ENCODE data around the gene ACKR3. TPM values are rescaled to one million over a fixed set of nuclear protein-coding genes. Genes with fewer than 3 reads are reported as not detected.

Gene ACKR3
- total RNA-seq, 1 donor from 2014 or later = 55.5 TPM

DNA sequence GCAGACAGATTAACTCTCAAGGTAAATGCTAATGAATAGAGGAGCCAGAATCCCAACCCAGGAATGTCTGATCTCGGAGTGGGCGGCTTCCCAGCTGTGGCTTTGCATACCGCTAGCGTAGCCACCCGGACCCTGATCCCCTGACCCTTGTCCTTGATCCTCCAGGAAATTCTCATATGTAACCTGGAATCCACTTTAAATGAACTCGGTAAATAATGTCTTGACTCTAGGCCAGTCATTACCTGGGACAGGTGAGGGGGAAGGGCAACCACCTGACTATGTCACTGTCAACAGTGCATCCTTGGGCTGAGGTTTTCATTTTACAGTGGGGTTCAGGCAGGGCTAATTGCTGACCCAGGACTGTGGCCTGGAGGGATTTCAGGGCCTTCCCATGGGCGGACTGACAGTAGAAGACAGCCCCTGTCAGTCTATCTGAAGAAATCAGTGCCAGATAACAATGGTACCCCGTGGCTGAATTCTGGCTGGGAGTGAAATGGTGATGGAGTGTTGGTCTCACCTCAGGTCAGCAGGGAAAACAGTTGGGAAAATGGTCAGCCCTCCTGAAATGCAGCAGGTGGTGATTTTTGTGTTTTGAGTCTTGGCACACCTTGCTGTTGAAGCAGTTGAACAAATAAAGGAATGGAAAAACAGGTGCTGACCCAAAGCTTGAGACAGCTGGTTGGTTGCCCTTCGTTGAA lies 9.6 kb downstream of the ACKR3 start:
- Histone ChIP-seq H3K27me3 (no peaks in the 10 kb centered on the region), H3K9me3 (no peaks in the 10 kb centered on the region), H3K36me3 (peaks cover 0 to 14% of the 10 kb centered on the region in 2 donors), H3K4me3 (no peak overlapping the region), H3K27ac (no peak overlapping the region), H3K4me1 (peaks cover 44% of the 10 kb centered on the region)
- no peak for DNase-seq (ENCODE audit: extremely low spot score in 2 of 2)
- TF ChIP-seq POLR2A (IDR thresholded peaks at IDR 0.05) (no peak), POLR2AphosphoS5 (IDR thresholded peaks at IDR 0.05; ENCODE audit: insufficient read depth in 1 of 2, low read depth in 1 of 2) (no peak)
- TF ChIP-seq, protein P1, sequence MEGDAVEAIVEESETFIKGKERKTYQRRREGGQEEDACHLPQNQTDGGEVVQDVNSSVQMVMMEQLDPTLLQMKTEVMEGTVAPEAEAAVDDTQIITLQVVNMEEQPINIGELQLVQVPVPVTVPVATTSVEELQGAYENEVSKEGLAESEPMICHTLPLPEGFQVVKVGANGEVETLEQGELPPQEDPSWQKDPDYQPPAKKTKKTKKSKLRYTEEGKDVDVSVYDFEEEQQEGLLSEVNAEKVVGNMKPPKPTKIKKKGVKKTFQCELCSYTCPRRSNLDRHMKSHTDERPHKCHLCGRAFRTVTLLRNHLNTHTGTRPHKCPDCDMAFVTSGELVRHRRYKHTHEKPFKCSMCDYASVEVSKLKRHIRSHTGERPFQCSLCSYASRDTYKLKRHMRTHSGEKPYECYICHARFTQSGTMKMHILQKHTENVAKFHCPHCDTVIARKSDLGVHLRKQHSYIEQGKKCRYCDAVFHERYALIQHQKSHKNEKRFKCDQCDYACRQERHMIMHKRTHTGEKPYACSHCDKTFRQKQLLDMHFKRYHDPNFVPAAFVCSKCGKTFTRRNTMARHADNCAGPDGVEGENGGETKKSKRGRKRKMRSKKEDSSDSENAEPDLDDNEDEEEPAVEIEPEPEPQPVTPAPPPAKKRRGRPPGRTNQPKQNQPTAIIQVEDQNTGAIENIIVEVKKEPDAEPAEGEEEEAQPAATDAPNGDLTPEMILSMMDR (IDR thresholded peaks at IDR 0.05) = no peak
- intact Hi-C loops (cut with DNase I) = loop anchor here (10.0 kb wide), 1 partner anchor 156 kb away; no protein-coding TSS in a partner anchor

DNA sequence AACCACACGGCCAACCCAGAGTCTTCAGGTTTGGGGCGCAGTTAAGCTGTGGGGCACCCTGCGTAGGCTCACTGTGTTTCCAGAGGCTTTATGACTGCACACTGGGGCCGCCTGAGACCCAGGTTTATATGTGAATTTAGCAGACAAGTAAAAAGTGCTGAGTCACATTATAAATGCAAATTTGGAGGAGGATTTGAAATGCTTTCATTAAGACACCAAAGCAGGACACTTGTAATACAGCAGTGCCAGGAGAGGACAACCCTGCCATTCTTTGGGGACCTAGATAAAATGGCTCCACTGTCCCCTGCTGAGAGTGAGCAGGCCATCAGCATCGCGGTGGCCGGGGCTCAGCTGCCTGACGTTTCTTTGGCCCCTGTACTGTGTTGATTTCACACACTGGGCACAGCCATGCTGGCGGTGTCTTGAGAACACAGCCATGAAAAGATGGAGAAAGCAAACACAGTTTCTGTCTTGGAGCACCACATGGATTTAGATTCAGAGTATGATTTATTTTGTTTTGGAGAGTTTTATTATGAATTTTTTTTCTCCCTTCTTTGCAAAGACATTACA lies 10.2 kb downstream of the ACKR3 start:
- no peak overlapping the region for H3K4me3 ChIP-seq
- no peaks in the 10 kb centered on the region for H3K27me3 ChIP-seq
- peaks cover 0 to 14% of the 10 kb centered on the region in 2 donors for H3K36me3 ChIP-seq
- intact Hi-C loops (cut with DNase I) = loop anchor here (10.0 kb wide), 1 partner anchor 155 kb away; no protein-coding TSS in a partner anchor
- peaks cover 38% of the 10 kb centered on the region for H3K4me1 ChIP-seq
- no peaks in the 10 kb centered on the region for H3K9me3 ChIP-seq
- TF ChIP-seq, protein P1 (IDR thresholded peaks at IDR 0.05) = no peak
- TF ChIP-seq POLR2AphosphoS5 (IDR thresholded peaks at IDR 0.05; ENCODE audit: insufficient read depth in 1 of 2, low read depth in 1 of 2) (no peak), POLR2A (IDR thresholded peaks at IDR 0.05) (no peak)
- no peak for DNase-seq (ENCODE audit: extremely low spot score in 2 of 2)
- H3K27ac ChIP-seq = no peak overlapping the region

DNA sequence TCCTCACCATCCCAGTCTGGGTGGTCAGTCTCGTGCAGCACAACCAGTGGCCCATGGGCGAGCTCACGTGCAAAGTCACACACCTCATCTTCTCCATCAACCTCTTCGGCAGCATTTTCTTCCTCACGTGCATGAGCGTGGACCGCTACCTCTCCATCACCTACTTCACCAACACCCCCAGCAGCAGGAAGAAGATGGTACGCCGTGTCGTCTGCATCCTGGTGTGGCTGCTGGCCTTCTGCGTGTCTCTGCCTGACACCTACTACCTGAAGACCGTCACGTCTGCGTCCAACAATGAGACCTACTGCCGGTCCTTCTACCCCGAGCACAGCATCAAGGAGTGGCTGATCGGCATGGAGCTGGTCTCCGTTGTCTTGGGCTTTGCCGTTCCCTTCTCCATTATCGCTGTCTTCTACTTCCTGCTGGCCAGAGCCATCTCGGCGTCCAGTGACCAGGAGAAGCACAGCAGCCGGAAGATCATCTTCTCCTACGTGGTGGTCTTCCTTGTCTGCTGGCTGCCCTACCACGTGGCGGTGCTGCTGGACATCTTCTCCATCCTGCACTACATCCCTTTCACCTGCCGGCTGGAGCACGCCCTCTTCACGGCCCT lies 11.2 kb downstream of the ACKR3 start:
- Histone ChIP-seq H3K9me3 (no peaks in the 10 kb centered on the region), H3K4me1 (peaks cover 28% of the 10 kb centered on the region), H3K27ac (no peak overlapping the region), H3K27me3 (no peaks in the 10 kb centered on the region), H3K36me3 (peaks cover 0 to 14% of the 10 kb centered on the region in 2 donors), H3K4me3 (no peak overlapping the region)
- intact Hi-C loops (cut with DNase I) = no loop called here
- DNase-seq (ENCODE audit: extremely low spot score in 2 of 2) = no peak
- no peak for TF ChIP-seq POLR2A (IDR thresholded peaks at IDR 0.05)
- TF ChIP-seq, protein P1 (IDR thresholded peaks at IDR 0.05) = no peak
- no peak for TF ChIP-seq POLR2AphosphoS5 (IDR thresholded peaks at IDR 0.05; ENCODE audit: insufficient read depth in 1 of 2, low read depth in 1 of 2)

DNA sequence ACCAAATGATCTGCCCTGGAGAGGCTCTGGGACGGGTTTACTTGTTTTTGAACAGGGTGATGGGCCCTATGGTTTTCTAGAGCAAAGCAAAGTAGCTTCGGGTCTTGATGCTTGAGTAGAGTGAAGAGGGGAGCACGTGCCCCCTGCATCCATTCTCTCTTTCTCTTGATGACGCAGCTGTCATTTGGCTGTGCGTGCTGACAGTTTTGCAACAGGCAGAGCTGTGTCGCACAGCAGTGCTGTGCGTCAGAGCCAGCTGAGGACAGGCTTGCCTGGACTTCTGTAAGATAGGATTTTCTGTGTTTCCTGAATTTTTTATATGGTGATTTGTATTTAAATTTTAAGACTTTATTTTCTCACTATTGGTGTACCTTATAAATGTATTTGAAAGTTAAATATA lies 11.9 kb downstream of the ACKR3 start:
- Histone ChIP-seq H3K4me3 (no peak overlapping the region), H3K4me1 (peaks cover 21% of the 10 kb centered on the region), H3K9me3 (no peaks in the 10 kb centered on the region), H3K36me3 (peaks cover 0 to 14% of the 10 kb centered on the region in 2 donors), H3K27me3 (no peaks in the 10 kb centered on the region), H3K27ac (no peak overlapping the region)
- no peak for DNase-seq (ENCODE audit: extremely low spot score in 2 of 2)
- TF ChIP-seq POLR2AphosphoS5 (IDR thresholded peaks at IDR 0.05; ENCODE audit: insufficient read depth in 1 of 2, low read depth in 1 of 2) (no peak), POLR2A (IDR thresholded peaks at IDR 0.05) (no peak)
- TF ChIP-seq, protein P1 (IDR thresholded peaks at IDR 0.05) = no peak
- intact Hi-C loops (cut with DNase I) = no loop called here

Measured in vagina (tissue), 2 donors.